Neutrophil (primary cell): ENCODE data around the gene SPRYD7.

Source experiments
- H3K27ac ChIP-seq: fragments of 200-600 bp; sonication (generic); 2 replicates; pipeline ENCODE4 v1.5.1; 2016; ENCODE audit warnings: mild to moderate bottlenecking, moderate library complexity
- H3K27me3 ChIP-seq: fragments of 200-600 bp; sonication (generic); 2 replicates; pipeline ENCODE4 v1.6.0; 2016; ENCODE audit warnings: mild to moderate bottlenecking
- H3K36me3 ChIP-seq: fragments of 200-600 bp; sonication (generic); 2 replicates; pipeline ENCODE4 v1.5.1; 2017
- H3K4me1 ChIP-seq, 2 experiments: fragments of 200-600 bp in 1 of 2; sonication (generic) in 1 of 2; 1 replicate in 1 of 2; 2 replicates in 1 of 2; pipeline versions ENCODE4 v1.5.1 to v1.6.1; 2013 to 2016; ENCODE audit warnings: low read depth in 1 of 2, low read length in 1 of 2, mild to moderate bottlenecking in 1 of 2, moderate library complexity in 1 of 2; ENCODE audit not compliant: control insufficient read depth in 1 of 2, insufficient read depth in 1 of 2
- H3K4me3 ChIP-seq, 2 experiments: fragments of 200-600 bp in 1 of 2; sonication (generic) in 1 of 2; 1 replicate in 1 of 2; 2 replicates in 1 of 2; pipeline ENCODE4 v1.5.1; 2013 to 2016; ENCODE audit warnings: low read depth in 1 of 2, low read length in 1 of 2, mild to moderate bottlenecking in 1 of 2, moderate library complexity in 1 of 2
- H3K9me3 ChIP-seq: fragments of 200-600 bp; sonication (generic); 2 replicates; pipeline ENCODE4 v1.5.1; 2016
- TF ChIP-seq, protein P1 (sequence below): fragments of 200-600 bp; sonication (generic); IDR thresholded peaks from 2 replicates; pipeline ENCODE4 v1.5.1; 2016; ENCODE audit warnings: antibody characterized with exemption

The SPRYD7 gene

DNA sequence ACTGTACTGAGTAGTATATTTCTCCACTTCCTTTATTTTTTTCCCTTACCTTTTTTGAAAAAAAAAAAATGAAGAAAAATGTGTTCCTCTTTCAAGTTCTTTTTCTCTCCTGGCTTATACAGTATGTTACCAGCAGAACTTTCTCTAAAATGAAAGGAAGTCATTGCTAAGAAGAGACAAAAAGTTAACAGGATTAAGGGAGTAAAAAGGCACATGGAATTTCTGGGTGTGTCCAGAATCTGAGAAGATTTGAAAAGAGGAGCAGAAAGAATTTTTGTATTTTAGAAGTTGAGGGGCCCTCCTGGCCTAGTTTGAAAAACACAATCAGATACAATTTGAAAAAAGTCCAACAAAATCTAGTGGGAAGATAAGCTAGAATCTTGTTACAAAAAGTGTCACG, 39.7 kb upstream of the SPRYD7 start:
- TF ChIP-seq, protein P1, sequence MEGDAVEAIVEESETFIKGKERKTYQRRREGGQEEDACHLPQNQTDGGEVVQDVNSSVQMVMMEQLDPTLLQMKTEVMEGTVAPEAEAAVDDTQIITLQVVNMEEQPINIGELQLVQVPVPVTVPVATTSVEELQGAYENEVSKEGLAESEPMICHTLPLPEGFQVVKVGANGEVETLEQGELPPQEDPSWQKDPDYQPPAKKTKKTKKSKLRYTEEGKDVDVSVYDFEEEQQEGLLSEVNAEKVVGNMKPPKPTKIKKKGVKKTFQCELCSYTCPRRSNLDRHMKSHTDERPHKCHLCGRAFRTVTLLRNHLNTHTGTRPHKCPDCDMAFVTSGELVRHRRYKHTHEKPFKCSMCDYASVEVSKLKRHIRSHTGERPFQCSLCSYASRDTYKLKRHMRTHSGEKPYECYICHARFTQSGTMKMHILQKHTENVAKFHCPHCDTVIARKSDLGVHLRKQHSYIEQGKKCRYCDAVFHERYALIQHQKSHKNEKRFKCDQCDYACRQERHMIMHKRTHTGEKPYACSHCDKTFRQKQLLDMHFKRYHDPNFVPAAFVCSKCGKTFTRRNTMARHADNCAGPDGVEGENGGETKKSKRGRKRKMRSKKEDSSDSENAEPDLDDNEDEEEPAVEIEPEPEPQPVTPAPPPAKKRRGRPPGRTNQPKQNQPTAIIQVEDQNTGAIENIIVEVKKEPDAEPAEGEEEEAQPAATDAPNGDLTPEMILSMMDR, result no peak
- peaks cover 20% of the 10 kb centered on the region for H3K36me3 ChIP-seq

DNA sequence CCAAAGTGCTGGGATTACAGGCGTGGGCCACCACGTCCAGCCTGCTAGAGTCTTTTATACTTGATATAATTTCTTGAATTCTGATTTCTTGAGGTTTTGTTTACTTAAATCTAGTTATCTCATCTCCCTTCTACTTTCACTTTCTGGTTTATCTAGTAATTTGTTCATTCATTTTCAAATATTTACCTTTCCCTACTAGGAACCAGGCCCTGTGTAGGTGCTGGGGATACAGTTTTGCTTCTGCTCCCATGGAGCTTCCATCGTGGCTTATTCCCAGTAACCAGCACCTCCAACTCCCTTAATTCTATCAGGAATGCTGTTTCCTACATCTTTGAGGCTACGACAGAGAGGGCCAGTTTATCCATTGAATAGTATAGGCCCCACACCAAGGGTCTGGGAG, 36.6 kb upstream of the SPRYD7 start:
- Histone ChIP-seq H3K36me3 (peaks cover 26% of the 10 kb centered on the region), H3K4me1 (peaks cover 0 to 6% of the 10 kb centered on the region in 2 experiments), H3K4me3 (no peak overlapping the region), H3K27ac (no peak overlapping the region), H3K27me3 (no peaks in the 10 kb centered on the region), H3K9me3 (no peaks in the 10 kb centered on the region)
- TF ChIP-seq, protein P1, result no peak

More for the DNA sequence above, 39.7 kb upstream of the SPRYD7 start:
- Histone ChIP-seq H3K4me3 (no peak overlapping the region), H3K9me3 (no peaks in the 10 kb centered on the region), H3K27me3 (no peaks in the 10 kb centered on the region), H3K4me1 (peaks cover 0 to 6% of the 10 kb centered on the region in 2 experiments), H3K27ac (no peak overlapping the region)

DNA sequence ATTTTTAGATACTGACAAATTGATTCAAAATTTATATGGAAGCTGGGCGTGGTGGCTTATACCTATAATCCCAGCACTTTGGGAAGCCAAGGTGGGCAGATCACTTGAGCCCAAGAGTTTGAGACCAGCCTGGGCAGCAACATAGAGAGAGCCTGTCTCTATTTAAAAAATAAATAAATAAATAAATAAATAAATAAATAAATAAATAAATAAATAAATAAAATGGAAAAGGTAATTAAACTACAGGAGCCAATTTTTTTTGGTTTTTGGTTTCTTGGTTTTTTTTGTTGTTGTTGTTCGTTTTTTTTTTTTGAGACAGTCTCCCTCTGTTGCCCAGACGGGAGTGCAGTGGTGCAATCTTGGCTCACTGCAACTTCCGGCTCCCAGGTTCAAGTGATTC, 31.3 kb upstream of the SPRYD7 start:
- H3K9me3 ChIP-seq, result no peaks in the 10 kb centered on the region
- H3K36me3 ChIP-seq, result peaks cover 11% of the 10 kb centered on the region
- no peak overlapping the region for H3K27ac ChIP-seq
- no peaks in the 10 kb centered on the region for H3K27me3 ChIP-seq
- TF ChIP-seq, protein P1, result no peak
- H3K4me3 ChIP-seq, result no peak overlapping the region
- no peaks in the 10 kb centered on the region for H3K4me1 ChIP-seq

DNA sequence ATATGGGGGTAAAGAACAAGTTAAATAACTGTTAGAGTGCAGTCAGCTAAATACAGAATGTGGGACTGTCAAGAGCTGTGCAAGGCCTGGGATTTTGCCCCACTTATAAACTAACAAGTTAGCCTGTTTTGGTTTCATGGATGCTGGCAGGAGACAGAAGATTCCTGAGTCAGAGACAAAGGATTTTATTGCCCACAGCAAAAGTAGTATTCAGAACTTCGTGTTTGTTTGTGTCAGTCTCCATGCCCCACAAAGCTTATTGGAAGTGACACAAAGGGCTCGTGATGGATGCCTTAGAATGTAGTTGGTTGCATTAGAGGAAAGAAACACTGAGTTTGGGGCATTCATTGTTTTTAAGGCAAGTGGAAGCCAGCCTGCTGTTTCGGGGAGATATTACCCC, 22.2 kb upstream of the SPRYD7 start:
- Histone ChIP-seq H3K36me3 (no peaks in the 10 kb centered on the region), H3K4me1 (peaks cover 6% of the 10 kb centered on the region in 2 experiments), H3K4me3 (no peak overlapping the region), H3K27me3 (no peaks in the 10 kb centered on the region), H3K9me3 (no peaks in the 10 kb centered on the region), H3K27ac (peak overlapping the region; percentile 32)
- TF ChIP-seq, protein P1, result no peak

DNA sequence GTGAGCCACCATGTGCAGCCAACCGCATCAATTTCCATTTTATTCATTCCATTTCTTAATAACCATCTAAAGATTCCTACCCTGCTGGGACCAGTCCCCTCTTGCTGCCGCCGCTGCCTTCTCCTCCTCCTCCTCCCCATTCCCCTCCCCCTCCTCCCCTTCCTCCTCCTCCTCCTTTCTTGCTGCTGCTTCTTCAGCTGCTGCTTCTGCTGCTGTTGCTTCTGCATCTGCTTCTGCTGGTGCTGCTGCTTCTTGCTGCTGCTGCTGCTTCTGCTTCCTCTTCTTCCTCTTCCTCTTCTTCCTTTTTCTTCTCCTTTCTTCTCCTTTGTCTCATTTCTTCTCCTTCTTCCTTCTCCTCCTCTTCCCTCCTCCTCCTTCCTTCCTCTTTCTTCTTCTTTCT, 20.0 kb upstream of the SPRYD7 start:
- Histone ChIP-seq H3K27me3 (no peaks in the 10 kb centered on the region), H3K4me3 (no peak overlapping the region), H3K9me3 (no peaks in the 10 kb centered on the region), H3K36me3 (no peaks in the 10 kb centered on the region), H3K27ac (peak overlapping the region; percentile 55), H3K4me1 (peaks cover 6% of the 10 kb centered on the region in 2 experiments)
- TF ChIP-seq, protein P1, result no peak
